ENCODE results near the gene GIPC2. TPM values are rescaled to one million over a fixed set of nuclear protein-coding genes. Genes with fewer than 3 reads are reported as not detected.
A peak's percentile ranks its signal among the peaks of the same experiment; 100 is the strongest.

GIPC2 gene
- total RNA-seq, 1 donor from 2014 or later: 2.9 TPM

- H3K4me3 ChIP-seq: peak within 1 kb of the TSS; percentile 63
- ATAC-seq (peak; percentile 99), DNase-seq (no peak)
- intact Hi-C loops (cut with DNase I): no loop called here
- no peaks in the 10 kb centered on the region for H3K36me3 ChIP-seq
- H3K4me1 ChIP-seq: peaks cover 11% of the 10 kb centered on the region
- no peaks in the 10 kb centered on the region for H3K27me3 ChIP-seq (ENCODE audit: low read depth)
- H3K9me3 ChIP-seq: no peaks in the 10 kb centered on the region
- no peak for TF ChIP-seq CTCF (IDR thresholded peaks at IDR 0.05)
- H3K27ac ChIP-seq: peak within 1 kb of the TSS; percentile 89
Measured at GRCh38 chr1:78004719-78005447, 40.9 kb upstream of the GIPC2 start, which contains the start of gene DNAJB4. Gene DNAJB4 (plus strand): TSS chr1:78004939. CDS start chr1:78005111, 172 bp downstream.

- no peaks in the 10 kb centered on the region for H3K9me3 ChIP-seq
- peak overlapping the region; percentile 63 for H3K4me3 ChIP-seq
- H3K27ac ChIP-seq: peak overlapping the region; percentile 89
- no peaks in the 10 kb centered on the region for H3K27me3 ChIP-seq (ENCODE audit: low read depth)
- peaks cover 11% of the 10 kb centered on the region for H3K4me1 ChIP-seq
- no peak for ATAC-seq
- intact Hi-C loops (cut with DNase I): no loop called here
- DNase-seq: no peak
- H3K36me3 ChIP-seq: no peaks in the 10 kb centered on the region
- TF ChIP-seq CTCF (IDR thresholded peaks at IDR 0.05): no peak
Measured at GRCh38 chr1:78005448-78005722, 40.4 kb upstream of the GIPC2 start.

GRCh38 chr1:78005755-78006154 lies 40.0 kb upstream of the GIPC2 start:
- Histone ChIP-seq H3K4me1 (peaks cover 11% of the 10 kb centered on the region), H3K9me3 (no peaks in the 10 kb centered on the region), H3K27ac (peak overlapping the region; percentile 89), H3K4me3 (peak overlapping the region; percentile 63), H3K27me3 (ENCODE audit: low read depth) (no peaks in the 10 kb centered on the region), H3K36me3 (no peaks in the 10 kb centered on the region)
- DNase-seq (no peak), ATAC-seq (peak; percentile 41 to 73)
- TF ChIP-seq CTCF (IDR thresholded peaks at IDR 0.05): no peak
- intact Hi-C loops (cut with DNase I): no loop called here

GRCh38 chr1:78006521-78006920 lies 39.2 kb upstream of the GIPC2 start:
- peak overlapping the region; percentile 63 for H3K4me3 ChIP-seq
- TF ChIP-seq CTCF (IDR thresholded peaks at IDR 0.05): no peak
- peaks cover 11% of the 10 kb centered on the region for H3K4me1 ChIP-seq
- intact Hi-C loops (cut with DNase I): no loop called here
- no peaks in the 10 kb centered on the region for H3K27me3 ChIP-seq (ENCODE audit: low read depth)
- no peaks in the 10 kb centered on the region for H3K36me3 ChIP-seq
- ATAC-seq: no peak
- H3K27ac ChIP-seq: no peak overlapping the region
- no peak for DNase-seq
- H3K9me3 ChIP-seq: no peaks in the 10 kb centered on the region

GRCh38 chr1:78007677-78008341 lies 38.0 kb upstream of the GIPC2 start:
- Histone ChIP-seq H3K4me3 (peak overlapping the region; percentile 63), H3K9me3 (no peaks in the 10 kb centered on the region), H3K27ac (no peak overlapping the region), H3K4me1 (peaks cover 11% of the 10 kb centered on the region), H3K36me3 (no peaks in the 10 kb centered on the region), H3K27me3 (ENCODE audit: low read depth) (no peaks in the 10 kb centered on the region)
- intact Hi-C loops (cut with DNase I): no loop called here
- ATAC-seq: no peak
- TF ChIP-seq CTCF (IDR thresholded peaks at IDR 0.05): no peak
- DNase-seq: no peak

All from lower lobe of right lung (tissue), 2 donors.